ENCODE measurements around the gene AIRE.

Gene AIRE

DNA sequence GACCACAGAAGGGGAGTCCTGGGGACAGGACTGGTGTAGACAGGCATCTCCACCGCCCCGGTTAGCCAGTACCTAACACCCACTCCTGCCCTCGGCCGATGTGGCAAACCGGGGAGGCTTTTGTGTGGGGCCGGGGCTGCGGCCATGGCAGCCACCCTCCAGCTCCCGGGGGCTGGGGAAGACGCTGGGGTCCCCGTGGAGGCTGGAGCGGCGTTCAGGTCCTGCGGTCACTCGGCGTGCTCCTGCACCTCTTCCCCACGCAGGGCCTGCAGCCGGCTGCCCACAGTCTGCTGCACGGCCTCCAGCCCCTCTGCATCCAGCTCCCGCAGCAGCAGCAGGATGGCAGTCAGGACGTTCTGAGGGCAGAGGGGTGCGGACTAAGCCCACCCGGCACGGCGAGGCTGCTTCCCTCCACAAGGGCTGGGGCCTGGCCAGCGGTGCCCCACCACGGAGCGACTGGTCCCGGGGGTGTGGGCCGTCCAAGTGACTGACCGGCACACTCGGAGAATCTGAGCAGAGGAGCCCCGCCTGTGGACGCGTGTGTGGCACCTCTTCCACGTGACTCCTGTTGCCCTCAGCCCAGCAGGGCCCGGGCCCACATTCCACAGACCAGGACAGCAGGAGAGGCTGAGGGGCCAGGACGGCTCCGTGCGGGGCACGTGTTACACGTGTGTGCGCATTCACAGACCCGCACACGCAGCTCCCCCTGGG, 44.5 kb downstream of the AIRE start:
- H3K4me1 ChIP-seq (ENCODE audit: control extremely low read depth in 1 of 4, control insufficient read depth in 4 of 4, insufficient read depth in 4 of 4, low read length in 3 of 4) = no peaks in the 10 kb centered on the region
- H3K27ac ChIP-seq (ENCODE audit: insufficient read depth in 1 of 2, low read depth in 1 of 2, low read length in 2 of 2, poor library complexity in 1 of 2, severe bottlenecking in 2 of 2) = no peak overlapping the region
- ChIA-PET CTCF (interaction anchor here (1.0 to 1.2 kb wide), 2 partner anchors 8 to 15 kb away, joined by 3 read pairs; no protein-coding TSS in a partner anchor), POLR2A (no interaction called here)
- H3K4me3 ChIP-seq (ENCODE audit: control insufficient read depth in 1 of 7, extremely low read depth in 1 of 7, insufficient read depth in 4 of 7, low read depth in 2 of 7, low read length in 6 of 7) = no peak overlapping the region
- H3K9me3 ChIP-seq (ENCODE audit: control extremely low read depth in 1 of 5, control insufficient read depth in 4 of 5, insufficient read depth in 2 of 5, low read depth in 1 of 5, low read length in 4 of 5) = no peaks in the 10 kb centered on the region
- H3K36me3 ChIP-seq (ENCODE audit: control insufficient read depth in 4 of 4, insufficient read depth in 4 of 4, low read length in 3 of 4) = peaks cover 3 to 40% (median 20%) of the 10 kb centered on the region in 4 experiments
- DNase-seq = no peak
- no peaks in the 10 kb centered on the region for H3K27me3 ChIP-seq (replicated peaks in 2 of 5; ENCODE audit: control insufficient read depth in 4 of 5, insufficient read depth in 5 of 5, low read length in 4 of 5)
- WGBS (ENCODE audit: insufficient coverage) = 95% methylated on average over 43 of the region's 44 CpGs

DNA sequence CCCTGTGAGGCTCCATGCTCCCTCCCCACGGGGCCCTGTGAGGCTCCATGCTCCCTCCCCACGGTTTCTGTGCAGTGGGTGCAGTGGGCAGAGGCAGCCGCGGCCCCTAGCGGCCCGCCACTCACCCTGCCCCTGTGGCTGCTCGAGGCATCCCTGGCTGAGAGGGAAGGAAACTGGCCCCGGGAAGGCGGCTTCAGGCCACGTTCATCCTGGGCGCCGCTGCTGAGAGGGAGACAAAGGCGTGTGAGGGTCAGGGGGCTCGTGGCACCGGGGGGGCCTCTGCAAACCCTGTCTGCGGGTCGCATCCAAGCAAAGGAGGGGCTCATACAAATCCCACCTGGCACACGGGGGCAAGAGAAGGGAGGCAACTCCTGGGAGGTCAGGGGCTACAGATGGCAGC, 45.0 kb downstream of the AIRE start:
- no peaks in the 10 kb centered on the region for H3K4me1 ChIP-seq (ENCODE audit: control extremely low read depth in 1 of 4, control insufficient read depth in 4 of 4, insufficient read depth in 4 of 4, low read length in 3 of 4)
- CTCF ChIA-PET = interaction anchor here (0.9 kb wide), 1 partner anchor 12 kb away, joined by 3 read pairs; no protein-coding TSS in a partner anchor
- 82% methylated on average over 18 of the region's 18 CpGs for WGBS (ENCODE audit: insufficient coverage)
- no peak for DNase-seq
- H3K9me3 ChIP-seq (ENCODE audit: control extremely low read depth in 1 of 5, control insufficient read depth in 4 of 5, insufficient read depth in 2 of 5, low read depth in 1 of 5, low read length in 4 of 5) = no peaks in the 10 kb centered on the region
- H3K4me3 ChIP-seq (ENCODE audit: control insufficient read depth in 1 of 7, extremely low read depth in 1 of 7, insufficient read depth in 4 of 7, low read depth in 2 of 7, low read length in 6 of 7) = no peak overlapping the region
- H3K27ac ChIP-seq (ENCODE audit: insufficient read depth in 1 of 2, low read depth in 1 of 2, low read length in 2 of 2, poor library complexity in 1 of 2, severe bottlenecking in 2 of 2) = no peak overlapping the region
- POLR2A ChIA-PET = no interaction called here
- H3K27me3 ChIP-seq (replicated peaks in 2 of 5; ENCODE audit: control insufficient read depth in 4 of 5, insufficient read depth in 5 of 5, low read length in 4 of 5) = no peaks in the 10 kb centered on the region
- peaks cover 3 to 34% (median 19%) of the 10 kb centered on the region in 4 experiments for H3K36me3 ChIP-seq (ENCODE audit: control insufficient read depth in 4 of 4, insufficient read depth in 4 of 4, low read length in 3 of 4)

DNA sequence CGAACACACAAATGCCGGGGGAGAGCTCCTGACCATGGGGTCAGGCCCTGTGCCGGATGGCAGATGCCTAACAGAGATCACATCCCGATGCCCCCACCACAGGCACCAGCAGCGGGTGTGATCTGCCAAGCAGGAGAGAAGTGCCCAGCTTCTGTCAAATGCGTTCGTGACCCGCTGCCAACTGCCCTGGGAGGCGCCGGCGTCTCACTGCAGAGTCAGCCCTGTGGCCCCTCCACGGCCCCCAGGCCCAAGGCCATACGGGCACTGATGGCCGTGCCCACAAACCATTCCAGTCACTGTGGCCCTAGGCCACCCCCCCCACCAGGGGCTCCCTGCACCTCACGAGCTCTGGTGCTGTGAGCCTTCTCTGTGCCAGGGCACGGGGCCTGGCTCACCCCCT, 45.5 kb downstream of the AIRE start:
- CTCF ChIA-PET = interaction anchor here (0.6 to 0.9 kb wide), 2 partner anchors 11 to 28 kb away, joined by 3 read pairs; no protein-coding TSS in a partner anchor
- Histone ChIP-seq H3K4me1 (ENCODE audit: control extremely low read depth in 1 of 4, control insufficient read depth in 4 of 4, insufficient read depth in 4 of 4, low read length in 3 of 4) (no peaks in the 10 kb centered on the region), H3K27me3 (replicated peaks in 2 of 5; ENCODE audit: control insufficient read depth in 4 of 5, insufficient read depth in 5 of 5, low read length in 4 of 5) (no peaks in the 10 kb centered on the region), H3K9me3 (ENCODE audit: control extremely low read depth in 1 of 5, control insufficient read depth in 4 of 5, insufficient read depth in 2 of 5, low read depth in 1 of 5, low read length in 4 of 5) (no peaks in the 10 kb centered on the region), H3K4me3 (ENCODE audit: control insufficient read depth in 1 of 7, extremely low read depth in 1 of 7, insufficient read depth in 4 of 7, low read depth in 2 of 7, low read length in 6 of 7) (no peak overlapping the region), H3K27ac (ENCODE audit: insufficient read depth in 1 of 2, low read depth in 1 of 2, low read length in 2 of 2, poor library complexity in 1 of 2, severe bottlenecking in 2 of 2) (no peak overlapping the region), H3K36me3 (ENCODE audit: control insufficient read depth in 4 of 4, insufficient read depth in 4 of 4, low read length in 3 of 4) (peaks cover 1 to 33% (median 17%) of the 10 kb centered on the region in 4 experiments)
- WGBS (ENCODE audit: insufficient coverage) = 100% methylated on average over 5 of the region's 16 CpGs
- no peak for DNase-seq
- POLR2A ChIA-PET = no interaction called here

DNA sequence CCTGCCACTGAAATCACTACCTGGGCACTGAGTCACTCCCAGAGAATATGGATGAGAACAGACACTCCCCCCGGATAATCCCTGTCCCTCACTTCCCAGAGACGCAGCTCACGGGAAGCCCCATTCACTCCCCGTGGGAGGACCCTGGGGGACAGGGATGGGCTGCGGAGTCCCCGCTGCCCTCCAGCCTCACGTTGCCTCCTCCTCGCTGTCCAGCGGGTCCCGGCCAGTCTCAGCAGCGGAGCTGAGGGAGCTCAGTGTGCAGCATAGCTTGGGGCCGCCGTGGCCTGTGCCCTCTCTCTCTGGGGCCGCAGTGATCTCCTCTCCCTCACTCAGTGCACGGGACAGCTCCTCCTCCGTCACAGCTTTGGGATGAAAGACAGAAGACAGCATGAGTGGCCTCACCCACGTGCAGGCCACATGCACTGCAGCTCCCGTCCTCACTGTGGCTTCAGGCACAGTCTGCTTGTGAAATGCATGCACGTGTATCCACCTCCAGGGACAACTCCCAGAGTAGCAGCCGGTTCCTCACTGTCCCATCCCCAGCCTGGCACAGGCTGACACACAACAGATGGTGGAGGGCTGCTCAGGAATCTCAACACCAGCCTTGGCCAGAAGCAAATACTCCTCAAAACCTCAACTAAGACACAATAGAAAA, 46.1 kb downstream of the AIRE start:
- WGBS (ENCODE audit: insufficient coverage) = 94% methylated on average over 20 of the region's 20 CpGs
- Histone ChIP-seq H3K27me3 (replicated peaks in 2 of 5; ENCODE audit: control insufficient read depth in 4 of 5, insufficient read depth in 5 of 5, low read length in 4 of 5) (no peaks in the 10 kb centered on the region), H3K27ac (ENCODE audit: insufficient read depth in 1 of 2, low read depth in 1 of 2, low read length in 2 of 2, poor library complexity in 1 of 2, severe bottlenecking in 2 of 2) (no peak overlapping the region), H3K4me3 (ENCODE audit: control insufficient read depth in 1 of 7, extremely low read depth in 1 of 7, insufficient read depth in 4 of 7, low read depth in 2 of 7, low read length in 6 of 7) (no peak overlapping the region), H3K9me3 (ENCODE audit: control extremely low read depth in 1 of 5, control insufficient read depth in 4 of 5, insufficient read depth in 2 of 5, low read depth in 1 of 5, low read length in 4 of 5) (no peaks in the 10 kb centered on the region), H3K4me1 (ENCODE audit: control extremely low read depth in 1 of 4, control insufficient read depth in 4 of 4, insufficient read depth in 4 of 4, low read length in 3 of 4) (no peaks in the 10 kb centered on the region), H3K36me3 (ENCODE audit: control insufficient read depth in 4 of 4, insufficient read depth in 4 of 4, low read length in 3 of 4) (peaks cover 0 to 34% (median 17%) of the 10 kb centered on the region in 4 experiments)
- DNase-seq = no peak
- ChIA-PET POLR2A (no interaction called here), CTCF (interaction anchor here (0.6 to 0.9 kb wide), 2 partner anchors 11 to 29 kb away, joined by 3 read pairs; no protein-coding TSS in a partner anchor)

DNA sequence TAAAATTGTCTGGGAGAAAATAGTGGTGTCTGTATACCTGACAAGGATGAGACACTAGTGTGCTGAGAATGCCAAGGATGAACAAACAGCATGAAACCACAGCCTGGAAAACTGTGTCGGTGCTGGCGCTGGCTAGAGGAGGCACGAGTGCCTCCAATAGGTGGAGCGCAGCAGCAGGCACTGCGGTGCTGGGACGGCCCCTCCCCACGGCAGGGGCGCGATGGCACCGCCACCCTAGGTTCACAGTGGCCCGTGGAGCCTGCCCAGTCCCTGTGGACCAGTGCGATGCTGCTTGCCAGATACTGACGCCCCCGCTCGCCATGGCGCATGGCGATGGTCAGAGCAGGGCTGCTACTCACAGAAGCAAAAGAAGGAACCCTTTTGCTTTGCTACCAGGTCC, 46.7 kb downstream of the AIRE start:
- CTCF ChIA-PET = no interaction called here
- Histone ChIP-seq H3K36me3 (ENCODE audit: control insufficient read depth in 4 of 4, insufficient read depth in 4 of 4, low read length in 3 of 4) (peaks cover 0 to 30% (median 15%) of the 10 kb centered on the region in 4 experiments), H3K4me1 (ENCODE audit: control extremely low read depth in 1 of 4, control insufficient read depth in 4 of 4, insufficient read depth in 4 of 4, low read length in 3 of 4) (no peaks in the 10 kb centered on the region), H3K9me3 (ENCODE audit: control extremely low read depth in 1 of 5, control insufficient read depth in 4 of 5, insufficient read depth in 2 of 5, low read depth in 1 of 5, low read length in 4 of 5) (no peaks in the 10 kb centered on the region), H3K4me3 (ENCODE audit: control insufficient read depth in 1 of 7, extremely low read depth in 1 of 7, insufficient read depth in 4 of 7, low read depth in 2 of 7, low read length in 6 of 7) (no peak overlapping the region), H3K27me3 (replicated peaks in 2 of 5; ENCODE audit: control insufficient read depth in 4 of 5, insufficient read depth in 5 of 5, low read length in 4 of 5) (no peaks in the 10 kb centered on the region), H3K27ac (ENCODE audit: insufficient read depth in 1 of 2, low read depth in 1 of 2, low read length in 2 of 2, poor library complexity in 1 of 2, severe bottlenecking in 2 of 2) (no peak overlapping the region)
- POLR2A ChIA-PET = no interaction called here
- no peak for DNase-seq
- WGBS (ENCODE audit: insufficient coverage) = 98% methylated on average over 17 of the region's 17 CpGs

DNA sequence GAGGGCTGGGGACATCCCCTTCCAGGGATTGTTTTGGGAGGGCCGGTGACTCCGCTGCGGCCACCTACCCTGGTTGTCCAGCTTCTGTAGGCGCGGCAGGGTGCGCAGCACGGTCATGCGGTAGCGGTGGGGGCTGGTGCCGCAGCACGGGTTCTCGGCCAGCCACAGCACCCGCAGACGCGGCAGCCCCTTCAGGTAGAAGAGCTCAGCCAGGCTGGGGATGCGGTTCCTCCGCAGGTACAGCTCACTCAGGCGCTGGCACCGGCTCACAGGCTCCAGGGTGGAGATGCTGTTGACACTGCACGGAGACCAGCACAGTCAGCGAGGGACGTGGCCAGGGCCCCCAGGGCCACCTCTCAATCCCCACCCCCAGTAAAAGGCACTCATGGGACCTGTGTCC, 47.3 kb downstream of the AIRE start:
- H3K4me3 ChIP-seq (ENCODE audit: control insufficient read depth in 1 of 7, extremely low read depth in 1 of 7, insufficient read depth in 4 of 7, low read depth in 2 of 7, low read length in 6 of 7) = no peak overlapping the region
- ChIA-PET CTCF (interaction anchor here (1.1 kb wide), 1 partner anchor 9 kb away, joined by 3 read pairs; no protein-coding TSS in a partner anchor), POLR2A (interaction anchor here (0.9 kb wide), 1 partner anchor 111 kb away, joined by 3 read pairs; no protein-coding TSS in a partner anchor)
- no peaks in the 10 kb centered on the region for H3K9me3 ChIP-seq (ENCODE audit: control extremely low read depth in 1 of 5, control insufficient read depth in 4 of 5, insufficient read depth in 2 of 5, low read depth in 1 of 5, low read length in 4 of 5)
- H3K27me3 ChIP-seq (replicated peaks in 2 of 5; ENCODE audit: control insufficient read depth in 4 of 5, insufficient read depth in 5 of 5, low read length in 4 of 5) = no peaks in the 10 kb centered on the region
- DNase-seq = no peak
- no peak overlapping the region for H3K27ac ChIP-seq (ENCODE audit: insufficient read depth in 1 of 2, low read depth in 1 of 2, low read length in 2 of 2, poor library complexity in 1 of 2, severe bottlenecking in 2 of 2)
- H3K4me1 ChIP-seq (ENCODE audit: control extremely low read depth in 1 of 4, control insufficient read depth in 4 of 4, insufficient read depth in 4 of 4, low read length in 3 of 4) = peaks cover 0 to 1% (median under 1%) of the 10 kb centered on the region in 4 experiments
- over 99% methylated on average over 21 of the region's 22 CpGs for WGBS (ENCODE audit: insufficient coverage)
- peaks cover 0 to 25% (median 11%) of the 10 kb centered on the region in 4 experiments for H3K36me3 ChIP-seq (ENCODE audit: control insufficient read depth in 4 of 4, insufficient read depth in 4 of 4, low read length in 3 of 4)

Data from common myeloid progenitor, CD34-positive (primary cell).